ENCODE results near the gene JPH4.

GRCh38 chr14:23528555-23528954, 50.0 kb downstream of the JPH4 start:
- TF ChIP-seq CTCF (conservative IDR thresholded peaks at IDR 0.05; ENCODE audit: low read depth, low read length) (peak; percentile 39), EZH2 (IDR thresholded peaks at IDR 0.05; ENCODE audit: borderline replicate concordance, low read depth, low read length, poor library complexity, severe bottlenecking) (no peak)

Data from A673 (cell line).